Amniotic epithelial cell (primary cell): Measurements from ENCODE around the gene MUC4.
"Not testable (repeated sequence)": the region's sequence is repeated elsewhere in the genome, so short reads cannot be mapped to it uniquely, and the experiment has no call there.

ENCODE experiments used
- DNase-seq: peaks from one replicate; pipeline ENCODE4 v3.0.0-alpha.2; 2010; ENCODE audit warnings: low read depth

MUC4 gene

GRCh38 chr3:195717852-195718476, 93.8 kb downstream of the MUC4 start:
- DNase-seq = no peak

GRCh38 chr3:195717416-195717815, 94.3 kb downstream of the MUC4 start:
- DNase-seq = no peak

GRCh38 chr3:195715583-195716266, 96.0 kb downstream of the MUC4 start:
- peak; percentile 71 for DNase-seq

- DNase-seq = no peak
These were observed 96.6 kb downstream of the MUC4 start for GRCh38 chr3:195715134-195715533.

GRCh38 chr3:195714380-195715011, 97.2 kb downstream of the MUC4 start:
- peak; percentile 79 for DNase-seq

- peak; percentile 42 for DNase-seq
These were observed 98.6 kb downstream of the MUC4 start for GRCh38 chr3:195713150-195713549.

GRCh38 chr3:195712535-195712910, 99.2 kb downstream of the MUC4 start:
- not testable (repeated sequence) for DNase-seq

- DNase-seq = no peak
These were observed 99.8 kb downstream of the MUC4 start for GRCh38 chr3:195711813-195712534.

- DNase-seq = not testable (repeated sequence)
These were observed 100.5 kb downstream of the MUC4 start for GRCh38 chr3:195711091-195711812.

GRCh38 chr3:195710126-195710905, 101.4 kb downstream of the MUC4 start:
- not testable (repeated sequence) for DNase-seq

GRCh38 chr3:195709676-195710085, 102.0 kb downstream of the MUC4 start:
- no peak for DNase-seq

- DNase-seq = no peak
These were observed 102.9 kb downstream of the MUC4 start for GRCh38 chr3:195708626-195709481.

GRCh38 chr3:195708061-195708460, 103.7 kb downstream of the MUC4 start:
- no peak for DNase-seq

GRCh38 chr3:195705081-195705991, 106.4 kb downstream of the MUC4 start:
- no peak for DNase-seq

GRCh38 chr3:195704433-195704999, 107.2 kb downstream of the MUC4 start:
- DNase-seq = no peak

GRCh38 chr3:195703776-195704175, 108.0 kb downstream of the MUC4 start:
- no peak for DNase-seq

GRCh38 chr3:195701042-195701915, 110.5 kb downstream of the MUC4 start:
- DNase-seq = no peak

GRCh38 chr3:195700319-195700718, 111.4 kb downstream of the MUC4 start:
- no peak for DNase-seq
